GM12878 (cell line): ENCODE results near the gene SPATA22. TPM values are rescaled to one million over a fixed set of nuclear protein-coding genes. Genes with fewer than 3 reads are reported as not detected.

Source experiments
- ATAC-seq: fragments of 200-7000 bp; cut with Tn5 transposase; 3 replicates; pipeline ENCODE4 v1.9.1; 2020; ENCODE audit warnings: mild to moderate bottlenecking, moderate library complexity
- BruUV-seq: library from RNA; stranded (reverse); fragments of 400-500 nt; replicated peaks from 2 replicates; lab custom pipeline; 2021; lab: Mats Ljungman, UMichigan
- CTCF ChIA-PET: fragments of 300-600 bp; sonication (Branson Sonifier 250); formaldehyde crosslinking; extraction: SDS; loops from one replicate; lab custom pipeline; 2021; ENCODE audit warnings: inconsistent platforms; lab: Yijun Ruan, JAX
- POLR2A ChIA-PET: fragments of 350-600 bp; formaldehyde crosslinking; extraction: SDS; loops from one replicate; lab custom pipeline; 2021; ENCODE audit warnings: inconsistent platforms; lab: Charles Lee
- RAD21 ChIA-PET: fragments of 300-600 bp; sonication (Branson Sonifier 250); formaldehyde crosslinking; loops from one replicate; lab custom pipeline; 2023; ENCODE audit warnings: antibody characterized with exemption; ENCODE audit not compliant: unreplicated experiment; lab: Charles Lee
- SMC1A ChIA-PET: fragments of 300-600 bp; sonication (Branson Sonifier 250); formaldehyde crosslinking; loops from one replicate; lab custom pipeline; 2023; ENCODE audit not compliant: unreplicated experiment, uncharacterized antibody; lab: Charles Lee
- DNase-seq: peaks from one replicate; pipeline ENCODE4 v3.0.0-alpha.2; 2011; ENCODE audit warnings: low read depth, low spot score
- FAIRE-seq: peaks from 3 replicates; lab custom pipeline; 2011; peaks lifted over from hg19 to GRCh38; lab: Jason Lieb, UNC
- H2AFZ ChIP-seq: 2 replicates; pipeline ENCODE4 v1.6.0; 2011; ENCODE audit warnings: low read depth, low read length, control low read depth; ENCODE audit not compliant: control insufficient read depth
- H3K27ac ChIP-seq: 2 replicates; pipeline ENCODE4 v1.5.1; 2011; ENCODE audit warnings: control low read depth; ENCODE audit not compliant: control insufficient read depth, insufficient read depth
- H3K27me3 ChIP-seq, 2 experiments: replicated peaks in 1 of 2; 2 replicates each; pipeline versions ENCODE4 v1.6.0 to v1.6.1; 2011; ENCODE audit warnings: low read length in 1 of 2; ENCODE audit not compliant: control insufficient read depth in 2 of 2, insufficient read depth in 2 of 2
- H3K36me3 ChIP-seq, 2 experiments: 2 replicates each; pipeline ENCODE4 v1.5.1; 2011; ENCODE audit warnings: low read length in 1 of 2; ENCODE audit not compliant: control insufficient read depth in 2 of 2, insufficient read depth in 2 of 2
- H3K4me1 ChIP-seq: 2 replicates; pipeline ENCODE4 v1.6.1; 2011; ENCODE audit warnings: mild to moderate bottlenecking, low read length, moderate library complexity, mixed read lengths; ENCODE audit not compliant: control insufficient read depth, insufficient read depth
- H3K4me2 ChIP-seq: 2 replicates; pipeline ENCODE4 v1.6.0; 2011; ENCODE audit warnings: control low read depth; ENCODE audit not compliant: control insufficient read depth, insufficient read depth
- H3K4me3 ChIP-seq: fragments of 200-600 bp; sonication (generic); 2 replicates; pipeline ENCODE4 v1.5.1; 2016
- H3K79me2 ChIP-seq: 2 replicates; pipeline ENCODE4 v1.6.0; 2011; ENCODE audit warnings: low read length; ENCODE audit not compliant: control insufficient read depth, insufficient read depth
- H3K9ac ChIP-seq: 2 replicates; pipeline ENCODE4 v1.8.0; 2011; ENCODE audit warnings: low read length, control low read depth, mixed read lengths; ENCODE audit not compliant: control insufficient read depth, insufficient read depth
- H3K9me3 ChIP-seq: replicated peaks from 3 replicates; pipeline ENCODE4 v1.5.1; 2011; ENCODE audit warnings: mild to moderate bottlenecking, low read length; ENCODE audit not compliant: control insufficient read depth, insufficient read depth
- H4K20me1 ChIP-seq: 2 replicates; pipeline ENCODE4 v1.6.0; 2011; ENCODE audit not compliant: control insufficient read depth, insufficient read depth
- E2F8 ChIP-seq: fragments of 450-650 bp; IDR thresholded peaks from 2 replicates; pipeline ENCODE4 v1.6.1; 2018; ENCODE audit warnings: mild to moderate bottlenecking, low read depth, moderate library complexity; ENCODE audit not compliant: partially characterized antibody
- E4F1 ChIP-seq: fragments of 450-650 bp; IDR thresholded peaks from 2 replicates; pipeline ENCODE4 v1.6.1; 2018; ENCODE audit warnings: borderline replicate concordance, mild to moderate bottlenecking; ENCODE audit not compliant: partially characterized antibody
- EP300 ChIP-seq, 2 experiments: fragments of 150-350 bp in 1 of 2; IDR thresholded peaks; 2 replicates each; pipeline ENCODE4 v1.6.1; 2011 to 2012; ENCODE audit warnings: low read depth in 2 of 2, low read length in 2 of 2, borderline replicate concordance in 1 of 2, improper control_type of control experiment in 1 of 2, inconsistent platforms in 1 of 2; ENCODE audit not compliant: control insufficient read depth in 1 of 2
- IRF4 ChIP-seq: IDR thresholded peaks from 2 replicates; pipeline ENCODE4 v1.6.1; 2011; ENCODE audit warnings: low read depth, low read length
- MEF2A ChIP-seq: IDR thresholded peaks from 2 replicates; pipeline ENCODE4 v1.6.1; 2011; ENCODE audit warnings: low read depth, mild to moderate bottlenecking, low read length, moderate library complexity; ENCODE audit not compliant: insufficient read depth
- PAX5 ChIP-seq: IDR thresholded peaks from 2 replicates; pipeline ENCODE4 v1.6.1; 2011; ENCODE audit warnings: low read depth, low read length, borderline replicate concordance
- SREBF1 ChIP-seq: IDR thresholded peaks from 2 replicates; pipeline ENCODE4 v1.6.1; 2012; ENCODE audit warnings: mild to moderate bottlenecking, low read length
- ZBTB11 ChIP-seq: fragments of 450-650 bp; formaldehyde crosslinking; IDR thresholded peaks from 2 replicates; pipeline ENCODE4 v1.5.0; 2022; ENCODE audit warnings: mild to moderate bottlenecking, missing genetic modification characterization
- ZBTB4 ChIP-seq: fragments of 450-650 bp; formaldehyde crosslinking; IDR thresholded peaks from 2 replicates; pipeline ENCODE4 v1.4.0; 2022; ENCODE audit warnings: mild to moderate bottlenecking, moderate library complexity
- ZNF24 ChIP-seq: fragments of 450-650 bp; IDR thresholded peaks from 2 replicates; pipeline ENCODE4 v1.6.1; 2017; ENCODE audit warnings: antibody characterized with exemption, mild to moderate bottlenecking
- ZNF622 ChIP-seq: fragments of 450-650 bp; IDR thresholded peaks from 2 replicates; pipeline ENCODE4 v1.6.1; 2017; ENCODE audit warnings: mild to moderate bottlenecking, inconsistent platforms
- WGBS: methylation state at CpG from one replicate; pipeline ENCODE4 v1.1.6; 2016; ENCODE audit warnings: low lambda C conversion rate; ENCODE audit not compliant: insufficient replicate concordance, insufficient coverage; ENCODE audit errors: missing lambda C conversion rate; 5-methylcytosine and 5-hydroxymethylcytosine counted together
- in situ Hi-C: fragments of 300-500 bp; cut with MboI; formaldehyde crosslinking; loops from 9 replicates; pipeline ENCODE4 v1.14.3; 2018; ENCODE audit warnings: mixed read lengths
- intact Hi-C: fragments of 100-400 bp; cut with micrococcal nuclease; formaldehyde crosslinking; loops from one replicate; pipeline ENCODE4 v1.14.2; 2022; ENCODE audit not compliant: unreplicated experiment
- polyA plus RNA-seq, 11 experiments: library from polyadenylated mRNA; depleted of rRNA in 4 of 11; unstranded in 6 of 11; stranded (reverse) in 5 of 11; fragments of >200 nt; fragmentation: Nextera tagmentation in 4 of 11; fragmentation: Illumina TruSeq in 1 of 11; extraction: Ambion mirVana in 4 of 11; extraction: Trizol in 1 of 11; gene quantifications; 1 replicate in 1 of 11; 2 replicates in 10 of 11; pipeline versions ENCODE4 v1.2.1 to v1.2.3, GENCODE V29; 2011 to 2016; ENCODE audit warnings: inconsistent platforms in 2 of 11, missing spikeins in 2 of 11, low read depth in 1 of 11
- total RNA-seq, 4 experiments: library from RNA; depleted of rRNA in 3 of 4; stranded (reverse); fragments of >200 nt in 3 of 4; fragmentation: Illumina TruSeq in 1 of 4; extraction: Trizol in 1 of 4; gene quantifications; 2 replicates each; pipeline versions ENCODE4 v1.2.1 to v1.2.3, GENCODE V29; 2013 to 2021

SPATA22 gene
- total and polyA plus RNA-seq, 10 of the 15 experiments (the other 5 are each of a cell fraction or from before 2014, with no cell fraction given) = not detected

GRCh38 chr17:3513305-3514035, 41.9 kb upstream of the SPATA22 start:
- FAIRE-seq = no peak
- in situ Hi-C loops = no loop called here
- no peak overlapping the region for H3K9ac ChIP-seq
- no peak for TF ChIP-seq ZNF24
- TF ChIP-seq MEF2A = no peak
- TF ChIP-seq E2F8 = no peak
- TF ChIP-seq IRF4 = no peak
- no peak for TF ChIP-seq E4F1
- TF ChIP-seq ZBTB4 = no peak
- no peak for TF ChIP-seq EP300 (IDR thresholded peaks at IDR 0.05; ENCODE audit: borderline replicate concordance in 1 of 2, control insufficient read depth in 1 of 2, low read depth in 2 of 2, low read length in 2 of 2)
- TF ChIP-seq SREBF1 = no peak
- no peak for TF ChIP-seq ZBTB11 (CRISPR knock-in tag)
- TF ChIP-seq PAX5 = no peak
- TF ChIP-seq ZNF622 = no peak

More at GRCh38 chr17:3513305-3514035, 41.9 kb upstream of the SPATA22 start:
- BruUV-seq = no TSS peak
- Histone ChIP-seq H3K4me1 (no peaks in the 10 kb centered on the region), H3K9me3 (no peaks in the 10 kb centered on the region), H3K36me3 (no peaks in the 10 kb centered on the region; a peak in 1 of 4 replicates), H2AFZ (no peak overlapping the region), H4K20me1 (no peaks in the 10 kb centered on the region), H3K27me3 (no peaks in the 10 kb centered on the region), H3K27ac (no peak overlapping the region), H3K4me3 (no peak overlapping the region), H3K79me2 (no peaks in the 10 kb centered on the region), H3K4me2 (no peak overlapping the region)
- CTCF ChIA-PET = no interaction called here
- intact Hi-C loops = no loop called here
- 91% methylated on average over 23 of the region's 23 CpGs for WGBS
- POLR2A ChIA-PET = no interaction called here
- SMC1A ChIA-PET = no interaction called here
- RAD21 ChIA-PET = no interaction called here
- DNase-seq (no peak), ATAC-seq (no peak)
